Lower leg skin (tissue), 3 donors: ENCODE data around the gene ZNF302.

Experiments
- CTCF ChIP-seq, 3 donors: fragments of 450-650 bp; IDR thresholded peaks; one replicate each; pipeline ENCODE4 v1.5.1; 2016; ENCODE audit warnings: antibody characterized with exemption in 3 of 3, mild to moderate bottlenecking in 3 of 3, moderate library complexity in 2 of 3
- POLR2A ChIP-seq, 2 donors: fragments of 450-650 bp; IDR thresholded peaks; one replicate each; pipeline ENCODE4 v1.6.1; 2016 to 2017; ENCODE audit warnings: antibody characterized with exemption in 2 of 2, mild to moderate bottlenecking in 1 of 2, moderate library complexity in 1 of 2

- TF ChIP-seq CTCF (IDR thresholded peaks at IDR 0.05) (no peak), POLR2A (IDR thresholded peaks at IDR 0.05) (no peak)
These were observed 35.8 kb downstream of the ZNF302 start for GRCh38 chr19:34713262-34713637.
